ENCODE data around the gene RBM17.

Gene RBM17

DNA sequence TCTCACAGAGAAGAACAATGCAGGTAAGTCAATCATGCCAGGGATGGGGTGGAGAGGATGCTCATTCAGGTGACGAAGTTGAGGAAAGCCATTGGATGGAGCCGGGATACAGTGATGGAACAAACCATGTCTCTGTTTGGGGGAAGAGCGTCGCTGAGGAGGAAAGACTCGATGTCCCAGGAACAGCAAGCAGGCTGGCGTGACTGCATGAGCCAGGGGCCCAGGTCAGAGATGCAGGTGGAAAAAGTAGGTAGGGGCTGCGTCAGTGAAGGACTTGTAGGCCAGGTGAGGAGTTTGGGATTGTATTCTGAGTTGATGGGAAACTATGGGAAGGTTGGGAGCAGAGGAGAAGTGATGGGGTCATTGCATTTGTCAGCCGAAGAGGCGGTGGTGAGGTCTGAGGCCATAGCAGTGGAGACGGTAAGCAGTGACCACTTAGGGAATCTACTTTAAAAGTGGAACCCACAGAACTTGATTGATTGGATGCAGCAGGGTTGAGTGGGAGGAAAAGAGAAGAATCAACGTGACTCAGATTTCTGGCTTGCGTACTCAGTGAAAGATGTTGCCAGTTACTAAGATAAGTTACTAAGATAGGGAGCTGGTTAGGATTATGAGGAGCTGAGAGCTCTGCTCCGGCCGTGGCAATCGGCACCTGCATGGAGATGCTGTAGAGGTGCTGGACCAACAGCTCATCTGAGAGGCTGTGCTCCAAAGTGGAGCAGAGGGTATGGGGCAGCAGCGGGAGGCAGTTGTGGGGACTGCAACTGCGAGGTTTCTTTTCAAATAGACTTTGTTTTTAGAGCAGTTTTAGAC lies 14.1 kb upstream of the RBM17 start:
- in situ Hi-C loops (cut with HindIII; ENCODE audit: low pct_unique_long_range_greater_than_20kb, low sequenced_read_pairs), result no loop called here
- DNase-seq (ENCODE audit: low read depth in 1 of 2, low spot score in 1 of 2), result no peak
- no peak for TF ChIP-seq JUND (IDR thresholded peaks at IDR 0.05; ENCODE audit: low read depth)

DNA sequence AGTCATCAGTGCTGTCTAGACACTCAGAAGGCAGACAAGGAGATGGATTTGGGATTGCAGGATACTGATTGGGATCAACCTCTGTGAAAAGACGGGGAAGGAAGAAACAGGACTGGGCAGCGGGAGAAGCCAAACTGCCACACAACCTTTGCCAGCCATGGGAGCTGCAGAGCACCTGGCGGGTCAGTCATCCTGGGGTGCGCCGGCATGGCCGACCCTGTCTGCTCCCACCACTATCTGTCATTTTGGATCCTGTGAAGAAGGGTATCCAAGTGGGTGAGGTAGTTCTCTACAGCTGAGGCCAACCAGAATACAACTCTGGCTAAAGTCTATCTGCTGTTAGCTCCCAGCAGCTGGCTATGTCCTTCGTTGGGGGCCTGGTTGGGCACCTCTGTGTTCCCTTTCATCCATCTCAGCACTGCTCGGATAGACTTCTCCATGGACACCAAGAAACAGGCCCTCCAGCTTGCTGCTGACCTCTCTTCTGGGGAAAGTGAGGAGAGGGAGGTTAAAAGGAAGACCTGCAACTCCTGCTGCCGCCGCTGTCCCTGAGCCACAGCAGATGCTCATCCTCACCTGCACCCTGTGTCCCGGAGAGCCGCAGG lies 11.7 kb upstream of the RBM17 start:
- in situ Hi-C loops (cut with HindIII; ENCODE audit: low pct_unique_long_range_greater_than_20kb, low sequenced_read_pairs), result no loop called here
- no peak for TF ChIP-seq JUND (IDR thresholded peaks at IDR 0.05; ENCODE audit: low read depth)
- DNase-seq (ENCODE audit: low read depth in 1 of 2, low spot score in 1 of 2), result no peak

DNA sequence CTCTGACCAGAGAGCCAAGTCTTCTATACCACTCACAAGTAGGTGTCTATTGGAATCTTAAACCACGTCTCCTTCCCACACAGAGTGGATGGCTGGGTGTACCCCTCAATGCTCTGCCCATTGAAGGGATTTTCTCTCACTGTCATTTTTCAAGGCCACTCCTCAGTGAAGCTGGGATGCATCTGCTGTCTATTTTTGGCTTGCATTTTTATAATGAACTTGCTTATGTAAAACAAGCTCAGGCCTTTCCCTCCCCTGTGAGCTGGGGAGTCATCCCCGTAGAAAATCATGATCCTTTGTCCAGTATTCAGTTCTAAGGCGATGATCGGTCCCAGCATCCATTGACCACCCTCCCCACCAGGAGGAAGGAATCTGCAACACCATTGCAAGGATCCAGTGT lies 9.8 kb upstream of the RBM17 start:
- no peak for TF ChIP-seq JUND (IDR thresholded peaks at IDR 0.05; ENCODE audit: low read depth)
- in situ Hi-C loops (cut with HindIII; ENCODE audit: low pct_unique_long_range_greater_than_20kb, low sequenced_read_pairs), result no loop called here
- no peak for DNase-seq (ENCODE audit: low read depth in 1 of 2, low spot score in 1 of 2)

DNA sequence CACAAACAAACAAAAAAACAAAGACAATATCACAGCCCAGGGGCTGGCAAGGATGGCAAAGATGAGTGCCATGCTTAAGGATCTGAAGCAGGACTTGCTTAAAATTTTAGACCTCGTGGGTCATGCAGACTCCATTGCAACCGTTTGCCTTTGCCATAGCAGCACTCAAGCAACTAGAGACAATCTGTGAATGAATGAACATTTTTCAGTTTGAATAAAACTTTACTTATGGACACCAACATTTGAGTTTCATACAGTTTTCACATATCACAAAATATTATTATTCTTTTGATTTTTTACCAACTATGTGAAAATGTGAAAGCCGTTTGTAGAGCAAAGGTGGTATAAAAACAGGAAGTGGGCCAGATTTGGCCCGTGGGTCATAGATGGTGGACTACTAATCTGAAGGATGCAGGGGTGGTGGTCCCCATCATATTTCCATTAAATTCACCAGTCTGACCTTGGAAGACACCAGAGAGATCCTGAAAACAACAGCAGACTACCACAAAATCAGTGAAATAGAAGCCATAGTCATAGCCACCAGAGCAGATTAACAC lies 8.3 kb upstream of the RBM17 start:
- DNase-seq (ENCODE audit: low read depth in 1 of 2, low spot score in 1 of 2), result no peak
- in situ Hi-C loops (cut with HindIII; ENCODE audit: low pct_unique_long_range_greater_than_20kb, low sequenced_read_pairs), result no loop called here
- TF ChIP-seq JUND (IDR thresholded peaks at IDR 0.05; ENCODE audit: low read depth), result no peak

DNA sequence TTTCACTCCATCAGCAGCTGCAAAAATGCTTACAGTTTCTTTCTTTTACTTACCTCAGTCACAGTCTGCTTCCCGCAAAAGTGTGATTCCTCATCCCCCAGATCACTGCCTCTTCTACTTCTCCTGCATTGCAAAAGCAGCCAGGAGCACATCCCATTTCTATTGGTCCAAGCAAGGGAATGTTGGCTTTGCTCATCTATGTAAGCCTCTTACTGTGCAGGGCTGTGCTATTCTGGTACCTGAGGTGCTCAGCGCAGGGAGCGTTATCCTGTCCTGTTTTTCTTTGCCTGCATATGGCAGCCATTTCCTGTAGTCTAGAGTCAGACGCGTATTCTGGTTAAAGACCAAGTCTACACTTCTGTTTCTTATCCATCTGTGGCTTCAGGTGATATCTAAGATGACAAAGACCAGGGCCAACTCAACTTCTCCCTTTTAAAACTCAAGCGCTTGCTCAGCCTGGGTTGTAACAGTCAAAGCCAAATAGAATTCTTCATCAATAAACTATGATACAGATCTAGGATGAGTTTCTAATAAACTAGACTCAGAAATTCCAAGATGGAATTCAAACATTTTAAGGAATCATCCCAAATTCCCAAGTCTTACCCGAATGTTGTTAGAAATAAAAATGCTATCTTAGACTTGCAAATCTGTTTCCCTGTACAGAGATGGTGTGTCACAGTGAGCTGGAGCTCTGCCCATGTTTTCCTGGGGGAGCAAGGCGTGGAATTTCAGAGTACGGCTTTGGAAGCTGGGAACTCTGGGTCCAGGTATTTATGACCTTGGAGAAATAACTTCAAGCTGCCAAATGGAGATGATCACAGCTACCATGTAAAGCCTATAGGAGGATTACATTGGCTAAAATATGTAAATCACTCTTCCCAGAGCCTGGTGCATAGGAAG lies 6.1 kb upstream of the RBM17 start:
- no peak for TF ChIP-seq JUND (IDR thresholded peaks at IDR 0.05; ENCODE audit: low read depth)
- no peak for DNase-seq (ENCODE audit: low read depth in 1 of 2, low spot score in 1 of 2)
- in situ Hi-C loops (cut with HindIII; ENCODE audit: low pct_unique_long_range_greater_than_20kb, low sequenced_read_pairs), result no loop called here

DNA sequence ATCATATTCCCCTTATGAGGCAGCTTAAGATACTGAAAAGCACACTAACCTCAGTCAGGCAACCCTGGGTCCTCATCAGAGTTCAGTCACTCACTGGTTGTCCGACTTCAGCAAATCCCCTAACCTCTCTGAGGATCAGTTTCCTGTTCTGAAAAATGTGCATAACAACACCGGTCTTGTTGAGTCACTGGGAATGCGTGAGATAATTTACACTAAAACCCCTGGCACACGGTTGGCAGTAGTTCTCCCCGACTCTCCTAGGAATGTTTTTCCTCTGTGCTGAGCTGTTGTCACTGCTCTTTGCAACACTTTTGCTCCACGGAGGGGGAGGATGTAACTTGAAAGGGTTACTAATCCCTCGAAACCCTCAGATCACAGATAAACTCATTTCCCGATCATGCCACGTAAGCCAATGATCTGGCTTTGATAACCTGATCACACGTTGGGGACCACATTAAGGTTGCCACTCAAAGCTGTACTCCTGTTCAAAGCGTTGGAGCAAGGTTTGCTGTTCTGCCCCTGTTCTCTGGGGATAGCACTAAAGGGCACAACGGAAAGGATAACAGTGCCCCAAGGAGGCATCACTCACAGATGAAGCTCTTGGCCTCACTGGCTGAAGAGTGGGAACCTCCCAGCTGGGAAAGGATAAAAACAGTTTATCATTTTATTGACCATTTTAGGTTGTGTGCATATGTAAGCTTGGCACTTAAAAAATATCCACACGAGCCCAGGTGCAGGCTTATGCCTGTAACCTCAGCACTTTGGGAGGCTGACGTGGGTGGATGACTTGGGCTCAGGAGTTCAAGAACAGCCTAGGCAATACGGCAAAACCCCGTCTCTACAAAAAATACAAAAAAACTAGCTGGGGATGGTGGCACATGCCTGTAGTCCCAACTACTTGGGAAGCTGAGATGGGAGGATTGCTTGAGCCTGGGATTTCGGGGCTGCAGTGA lies 5.0 kb upstream of the RBM17 start:
- in situ Hi-C loops (cut with HindIII; ENCODE audit: low pct_unique_long_range_greater_than_20kb, low sequenced_read_pairs), result no loop called here
- no peak for TF ChIP-seq JUND (IDR thresholded peaks at IDR 0.05; ENCODE audit: low read depth)
- no peak for DNase-seq (ENCODE audit: low read depth in 1 of 2, low spot score in 1 of 2)

DNA sequence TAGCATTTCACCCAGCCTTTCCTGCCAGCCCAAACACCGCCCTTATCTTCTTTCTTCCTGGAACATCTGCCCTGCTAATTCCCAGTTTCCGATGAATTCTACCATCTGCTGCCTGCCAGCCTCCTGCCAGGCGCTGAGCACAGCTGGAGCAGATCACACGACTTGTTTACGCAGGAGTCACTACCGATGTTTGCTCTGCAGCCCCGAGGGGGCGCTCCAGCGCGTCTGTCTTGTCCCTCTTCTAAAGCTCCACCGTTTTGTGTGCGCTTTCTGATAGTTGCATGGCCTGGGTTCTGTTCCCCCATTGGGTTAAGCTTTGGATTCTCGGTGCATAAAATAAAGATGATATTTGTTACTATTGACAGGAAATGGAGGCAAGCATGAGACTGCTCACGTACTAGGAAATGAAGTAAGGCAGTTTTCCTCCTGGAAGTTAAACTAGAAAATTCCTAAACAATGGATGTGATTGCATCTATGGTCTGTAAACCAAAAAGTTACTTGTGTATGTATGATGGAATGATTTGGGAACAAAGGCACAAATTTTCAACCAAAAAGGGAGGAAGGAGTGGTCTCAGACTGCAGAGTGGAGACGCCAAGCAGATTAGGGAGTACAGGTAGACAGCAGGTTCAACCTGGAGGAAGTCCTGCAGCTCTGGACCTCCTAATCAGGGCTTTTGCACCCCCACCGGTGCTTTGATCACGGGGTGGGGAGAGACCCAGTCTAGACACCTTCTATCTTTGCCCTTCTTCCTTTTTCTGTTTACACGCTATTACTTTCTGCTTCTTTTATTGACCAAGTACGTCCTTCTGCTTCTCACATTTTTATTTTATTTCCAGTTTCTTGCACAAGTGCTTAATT lies 2.2 kb upstream of the RBM17 start:
- in situ Hi-C loops (cut with HindIII; ENCODE audit: low pct_unique_long_range_greater_than_20kb, low sequenced_read_pairs), result no loop called here
- no peak for TF ChIP-seq JUND (IDR thresholded peaks at IDR 0.05; ENCODE audit: low read depth)
- peak; percentile 56 to 93 for DNase-seq (ENCODE audit: low read depth in 1 of 2, low spot score in 1 of 2)

DNA sequence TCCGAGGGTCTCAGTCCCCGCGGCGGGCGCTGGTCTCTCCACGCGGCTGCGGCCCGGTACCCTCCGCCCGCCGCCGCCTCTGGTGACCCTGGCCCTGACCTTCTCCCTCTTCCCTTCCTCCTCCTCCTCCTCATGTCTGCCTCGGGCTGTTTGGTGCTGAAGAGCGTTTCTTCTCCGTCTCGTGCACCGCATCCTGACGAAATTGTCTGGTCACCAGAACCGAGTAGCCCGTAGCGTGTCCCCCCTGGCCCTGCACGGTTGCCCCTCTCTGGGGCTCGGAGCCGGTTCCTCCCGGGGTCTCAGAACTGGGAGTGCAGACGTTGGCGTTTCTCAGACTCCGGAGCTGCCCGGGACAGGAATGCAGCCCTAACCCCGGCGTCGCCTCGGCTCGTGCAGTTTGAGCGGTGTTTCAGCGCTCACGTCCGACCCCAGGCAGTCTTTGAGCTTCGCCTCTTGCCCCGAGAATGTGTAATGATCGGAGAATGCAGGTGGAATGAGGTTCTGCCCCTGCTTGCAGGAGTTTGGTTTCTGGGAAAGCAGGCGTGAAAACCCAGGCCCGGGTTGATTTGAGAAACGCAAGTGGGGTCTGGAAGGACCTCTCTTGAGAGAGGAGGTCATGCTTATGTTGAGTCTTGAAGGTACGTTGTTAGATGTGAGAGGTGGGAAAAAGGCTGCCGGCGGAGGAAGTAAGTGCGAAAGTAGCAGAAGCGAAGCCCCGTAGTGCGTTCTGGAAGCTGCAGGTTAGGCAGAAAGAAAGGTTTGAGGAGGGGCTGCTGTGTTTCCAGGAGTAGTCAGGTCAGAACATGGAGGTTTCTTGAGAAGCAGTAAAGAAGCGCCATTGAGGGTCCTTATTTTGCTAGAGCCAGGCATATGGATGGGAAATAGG lies 743 bp downstream of the RBM17 start:
- DNase-seq (ENCODE audit: low read depth in 1 of 2, low spot score in 1 of 2), result peak in 1 of 2 experiments; percentile 50
- TF ChIP-seq JUND (IDR thresholded peaks at IDR 0.05; ENCODE audit: low read depth), result no peak
- in situ Hi-C loops (cut with HindIII; ENCODE audit: low pct_unique_long_range_greater_than_20kb, low sequenced_read_pairs), result no loop called here

DNA sequence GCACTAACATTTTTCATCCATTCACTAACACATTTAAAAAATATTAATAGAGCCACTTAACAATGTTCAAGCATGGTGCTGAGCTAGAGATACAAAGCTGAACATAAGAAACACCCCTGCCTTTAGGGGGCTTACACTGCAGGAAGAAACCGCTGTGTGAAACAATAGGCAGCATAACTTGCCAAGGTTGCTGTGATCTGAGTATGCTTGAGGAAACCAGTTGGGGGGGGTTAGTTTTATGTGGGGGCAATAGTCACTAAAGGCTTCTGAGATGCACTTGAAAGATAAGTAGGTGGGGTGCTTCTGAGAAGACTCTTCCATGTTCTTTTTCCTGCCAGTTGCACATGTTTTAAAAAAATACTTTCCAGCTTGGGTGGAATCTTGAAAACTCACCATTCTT lies 2.8 kb downstream of the RBM17 start:
- in situ Hi-C loops (cut with HindIII; ENCODE audit: low pct_unique_long_range_greater_than_20kb, low sequenced_read_pairs), result no loop called here
- no peak for DNase-seq (ENCODE audit: low read depth in 1 of 2, low spot score in 1 of 2)
- no peak for TF ChIP-seq JUND (IDR thresholded peaks at IDR 0.05; ENCODE audit: low read depth)

DNA sequence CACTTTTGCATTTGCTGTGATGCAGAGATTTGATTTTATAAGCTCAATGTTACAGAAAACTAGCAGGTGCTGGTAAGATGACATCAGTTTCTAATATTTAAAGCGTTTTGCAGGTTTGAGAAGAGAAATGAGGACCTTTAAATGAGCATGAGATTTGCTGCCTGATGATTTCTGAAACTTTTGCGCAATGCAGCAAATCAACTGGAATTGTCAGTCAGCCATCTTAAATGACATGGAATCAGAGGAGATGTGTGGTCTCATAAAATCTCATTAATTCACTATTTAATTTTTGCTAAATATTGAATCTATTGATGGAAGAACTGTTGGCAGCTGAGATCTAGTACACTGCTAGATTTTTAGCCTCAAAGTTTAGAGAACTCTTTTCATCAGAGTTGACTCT lies 3.9 kb downstream of the RBM17 start:
- no peak for DNase-seq (ENCODE audit: low read depth in 1 of 2, low spot score in 1 of 2)
- no peak for TF ChIP-seq JUND (IDR thresholded peaks at IDR 0.05; ENCODE audit: low read depth)
- in situ Hi-C loops (cut with HindIII; ENCODE audit: low pct_unique_long_range_greater_than_20kb, low sequenced_read_pairs), result no loop called here

Measured in T47D (cell line).